IMR-90 (cell line): ENCODE measurements around the gene APPL2. TPM values are rescaled to one million over a fixed set of nuclear protein-coding genes. Genes with fewer than 3 reads are reported as not detected.
"Not testable (repeated sequence)": the region's sequence is repeated elsewhere in the genome, so short reads cannot be mapped to it uniquely, and the experiment has no call there.

Experiments
- ATAC-seq: fragments of 200-7000 bp; cut with Tn5 transposase; 2 replicates; pipeline ENCODE4 v1.9.1; 2020; ENCODE audit warnings: low read depth, mild to moderate bottlenecking, moderate library complexity
- BruUV-seq: library from RNA; stranded (reverse); fragments of 400-500 nt; replicated peaks from 2 replicates; lab custom pipeline; 2021; lab: Mats Ljungman, UMichigan
- CTCF ChIA-PET: fragments of 300-600 bp; formaldehyde crosslinking; extraction: SDS; loops from one replicate; lab custom pipeline; 2021; ENCODE audit warnings: antibody characterized with exemption; lab: Yijun Ruan, JAX
- POLR2A ChIA-PET: fragments of 300-600 bp; sonication (Branson Sonifier 250); formaldehyde crosslinking; loops from one replicate; lab custom pipeline; 2022; ENCODE audit warnings: antibody characterized with exemption; ENCODE audit not compliant: unreplicated experiment; lab: Charles Lee
- DNase-seq: peaks from one replicate; pipeline ENCODE4 v3.0.0; 2013
- H2AFZ ChIP-seq: replicated peaks from 2 replicates; pipeline ENCODE3; 2013; ENCODE audit warnings: low read length, mild to moderate bottlenecking; ENCODE audit not compliant: poor library complexity
- H2AK5ac ChIP-seq: 2 replicates; pipeline ENCODE4 v1.6.1; 2013; ENCODE audit warnings: low read depth, low read length, inconsistent platforms
- H2AK9ac ChIP-seq: replicated peaks from 2 replicates; pipeline ENCODE3; 2013; ENCODE audit warnings: mild to moderate bottlenecking, low read depth, low read length, moderate library complexity; ENCODE audit not compliant: poor library complexity
- H2BK120ac ChIP-seq: 2 replicates; pipeline ENCODE4 v1.6.1; 2013; ENCODE audit warnings: low read depth, low read length, inconsistent platforms
- H2BK15ac ChIP-seq: 3 replicates; pipeline ENCODE4 v1.6.1; 2013; ENCODE audit warnings: low read depth, low read length, inconsistent platforms
- H2BK20ac ChIP-seq: 2 replicates; pipeline ENCODE4 v1.6.1; 2013; ENCODE audit warnings: low read depth, mild to moderate bottlenecking, inconsistent platforms, low read length, moderate library complexity
- H2BK5ac ChIP-seq: 2 replicates; pipeline ENCODE4 v1.6.1; 2013; ENCODE audit warnings: mild to moderate bottlenecking, low read depth, low read length, inconsistent platforms; ENCODE audit not compliant: poor library complexity, severe bottlenecking
- H3K14ac ChIP-seq: replicated peaks from 2 replicates; pipeline ENCODE4 v1.6.1; 2013; ENCODE audit warnings: low read depth, low read length, inconsistent platforms
- H3K18ac ChIP-seq: 2 replicates; pipeline ENCODE4 v1.6.1; 2013; ENCODE audit warnings: low read depth, low read length, control low read depth
- H3K23ac ChIP-seq: 2 replicates; pipeline ENCODE4 v1.6.1; 2013; ENCODE audit warnings: low read depth, low read length, inconsistent platforms
- H3K27ac ChIP-seq: 2 replicates; pipeline ENCODE4 v1.5.1; 2013; ENCODE audit warnings: mild to moderate bottlenecking, control low read depth, low read length; ENCODE audit not compliant: insufficient read depth
- H3K27me3 ChIP-seq: 2 replicates; pipeline ENCODE4 v1.6.1; 2013; ENCODE audit warnings: low read length; ENCODE audit not compliant: control insufficient read depth, insufficient read depth
- H3K36me3 ChIP-seq: 2 replicates; pipeline ENCODE4 v1.6.1; 2013; ENCODE audit warnings: low read length, mixed read lengths; ENCODE audit not compliant: control insufficient read depth, insufficient read depth
- H3K4ac ChIP-seq: 2 replicates; pipeline ENCODE4 v1.6.1; 2013; ENCODE audit warnings: low read depth, low read length, inconsistent platforms
- H3K4me1 ChIP-seq: 2 replicates; pipeline ENCODE4 v1.6.1; 2013; ENCODE audit warnings: low read length, mixed read lengths; ENCODE audit not compliant: control insufficient read depth, insufficient read depth
- H3K4me2 ChIP-seq: 2 replicates; pipeline ENCODE4 v1.6.1; 2013; ENCODE audit warnings: low read depth, mild to moderate bottlenecking, control low read depth, low read length, moderate library complexity
- H3K4me3 ChIP-seq: 2 replicates; pipeline ENCODE4 v1.5.1; 2013; ENCODE audit warnings: low read depth, mild to moderate bottlenecking, control low read depth, low read length, moderate library complexity; ENCODE audit not compliant: insufficient read depth
- H3K56ac ChIP-seq: 2 replicates; pipeline ENCODE4 v1.6.1; 2013; ENCODE audit warnings: low read length, inconsistent platforms; ENCODE audit not compliant: insufficient read depth; ENCODE audit errors: extremely low read depth
- H3K79me1 ChIP-seq, 2 experiments: 2 replicates each; pipeline ENCODE4 v1.6.1; 2013; ENCODE audit warnings: low read length in 2 of 2, inconsistent platforms in 1 of 2, low read depth in 1 of 2
- H3K9ac ChIP-seq: 2 replicates; pipeline ENCODE4 v1.6.1; 2013; ENCODE audit warnings: low read depth, low read length, control low read depth
- H3K9me1 ChIP-seq: 2 replicates; pipeline ENCODE4 v1.6.1; 2013; ENCODE audit warnings: low read length, inconsistent platforms; ENCODE audit not compliant: insufficient read depth
- H3K9me3 ChIP-seq: 2 replicates; pipeline ENCODE4 v1.6.1; 2013; ENCODE audit warnings: low read length; ENCODE audit not compliant: control insufficient read depth, insufficient read depth
- H4K20me1 ChIP-seq: 2 replicates; pipeline ENCODE4 v1.6.1; 2013; ENCODE audit warnings: low read length, inconsistent platforms; ENCODE audit not compliant: insufficient read depth
- H4K5ac ChIP-seq: 2 replicates; pipeline ENCODE4 v1.6.1; 2013; ENCODE audit warnings: mild to moderate bottlenecking, low read depth, low read length, control low read depth
- H4K8ac ChIP-seq, 2 experiments: 2 replicates each; pipeline ENCODE4 v1.6.1; 2013; ENCODE audit warnings: low read depth in 2 of 2, low read length in 2 of 2, control low read depth in 1 of 2, inconsistent platforms in 1 of 2
- H4K91ac ChIP-seq: 2 replicates; pipeline ENCODE4 v1.6.1; 2013; ENCODE audit warnings: low read depth, low read length, inconsistent platforms; ENCODE audit not compliant: insufficient read depth
- WGBS, 2 experiments: methylation state at CpG; one replicate each; pipeline versions ENCODE4 v1.1.5 to v1.1.7; 2013; ENCODE audit warnings: missing lambda C conversion rate in 2 of 2; ENCODE audit not compliant: insufficient read length in 1 of 2; ENCODE audit errors: extremely low coverage in 2 of 2; 5-methylcytosine and 5-hydroxymethylcytosine counted together
- dilution Hi-C: fragments of 300-500 bp; cut with HindIII; formaldehyde crosslinking; loops from one replicate; pipeline ENCODE4 v1.14.3; 2018; ENCODE audit warnings: low sequenced_read_pairs; ENCODE audit not compliant: unreplicated experiment
- in situ Hi-C: fragments of 300-500 bp; cut with MboI; formaldehyde crosslinking; loops from 3 replicates; pipeline ENCODE4 v1.14.3; 2019; ENCODE audit warnings: low sequenced_read_pairs, inconsistent platforms, mixed read lengths
- intact Hi-C: fragments of 100-400 bp; cut with micrococcal nuclease; formaldehyde crosslinking; loops from 2 replicates; pipeline ENCODE4 v1.10.0; 2022
- polyA plus RNA-seq, 3 experiments: library from polyadenylated mRNA; depleted of rRNA; stranded (reverse); fragments of >200 nt; gene quantifications; 2 replicates each; pipeline ENCODE4 v1.2.3, GENCODE V29; 2012; ENCODE audit warnings: low replicate concordance in 1 of 3
- total RNA-seq: library from RNA; depleted of rRNA; stranded (reverse); fragments of >200 nt; gene quantifications from 2 replicates; pipeline ENCODE4 v1.2.3, GENCODE V29; 2012

APPL2 gene
- total and polyA plus RNA-seq, 2 of the 4 experiments (the other 2 are of a cell fraction), result 42.3 to 65.8 TPM

- POLR2A ChIA-PET, DNase-seq, dilution Hi-C loops, H3K4me3 ChIP-seq, H3K27me3 ChIP-seq, H3K36me3 ChIP-seq, H2AFZ ChIP-seq, ATAC-seq, CTCF ChIA-PET, in situ Hi-C loops, H3K9me3 ChIP-seq, BruUV-seq, H4K20me1 ChIP-seq: not testable (repeated sequence)
- Histone ChIP-seq H3K4me1 (peaks cover 42% of the 10 kb centered on the region), H2BK15ac (peak overlapping the region; percentile 81), H3K18ac (peak overlapping the region; percentile 97), H4K91ac (peak overlapping the region; percentile 95), H4K5ac (peak overlapping the region; percentile 48), H3K9ac (peak overlapping the region; percentile 32; the same call in 1 of the 2 replicates), H3K14ac (peak overlapping the region; percentile 90), H3K56ac (peak overlapping the region; percentile 98), H2AK5ac (peak overlapping the region; percentile 99), H3K9me1 (peaks cover 28% of the 10 kb centered on the region), H3K4ac (peak overlapping the region; percentile 99), H2BK20ac (peak overlapping the region; percentile 100), H4K8ac (peak overlapping the region; percentile 87 to 96), H2BK5ac (peak overlapping the region; percentile 100), H3K4me2 (peak overlapping the region; percentile 20; the same call in 1 of the 2 replicates), H3K79me1 (peaks cover 4 to 47% of the 10 kb centered on the region in 2 experiments; a peak in 2 of 4 replicates), H3K27ac (peak overlapping the region; percentile 81), H2BK120ac (peak overlapping the region; percentile 99), H3K23ac (peak overlapping the region; percentile 86), H2AK9ac (peak overlapping the region; percentile 79)
- WGBS, 2 experiments, result no CpG with 5 or more reads among the region's 5 CpGs
- intact Hi-C loops, result loop anchor here (2.0 to 10.0 kb wide), 2 partner anchors 22 to 828 kb away; no protein-coding TSS in a partner anchor
Measured at GRCh38 chr12:105256431-105256830, 20.5 kb upstream of the APPL2 start.
